ENCODE measurements around the gene CEP350. TPM values are rescaled to one million over a fixed set of nuclear protein-coding genes. Genes with fewer than 3 reads are reported as not detected.

Gene CEP350
- total and polyA plus RNA-seq, 2 of the 13 experiments (the other 11 are each of a cell fraction or from before 2014, with no cell fraction given): 7.6 to 35.9 TPM

DNA sequence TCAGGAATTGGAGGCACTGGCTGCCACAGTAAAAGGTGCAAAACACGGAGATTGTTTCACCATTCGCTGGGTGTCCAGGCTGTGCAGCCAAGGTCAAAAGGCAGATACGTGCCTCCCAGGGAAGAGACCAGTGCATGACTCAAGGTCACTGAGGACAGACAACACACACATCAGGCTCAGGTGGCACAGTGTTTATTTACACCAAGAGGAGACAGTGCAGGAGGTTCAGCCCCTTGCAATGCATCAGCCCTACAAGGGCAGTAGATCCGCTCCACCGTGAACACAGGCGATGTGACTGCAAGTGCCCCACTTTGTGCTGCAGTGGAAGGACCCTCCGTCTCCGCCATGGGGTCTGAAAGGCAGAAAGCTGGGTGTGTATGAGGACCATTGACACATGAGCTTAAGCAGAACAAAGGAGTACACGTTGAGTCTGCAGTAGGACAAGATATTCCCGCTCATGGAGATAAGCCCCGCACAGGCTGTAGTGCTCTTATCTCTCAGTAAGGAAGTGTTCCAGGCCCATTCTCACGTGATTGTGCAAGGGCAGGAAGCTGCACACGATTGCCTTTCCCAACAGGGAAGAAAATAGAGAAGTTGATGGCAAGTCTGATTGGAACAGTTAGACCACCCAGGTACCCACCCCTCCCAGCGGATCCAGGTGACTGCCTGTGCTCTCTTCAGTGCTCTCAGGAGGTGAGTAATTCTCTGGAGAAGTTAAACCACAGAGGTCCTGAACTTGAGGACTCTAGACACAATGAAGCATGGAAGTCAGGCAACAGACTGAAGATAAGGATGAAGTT is 162.6 kb downstream of the CEP350 start (continued):
- TF ChIP-seq TEAD3 (CRISPR knock-in tag; optimal IDR thresholded peaks at IDR 0.05; ENCODE audit: borderline replicate concordance) (peak; percentile 79), ZNF878 (CRISPR knock-in tag; IDR thresholded peaks at IDR 0.05) (peak; percentile 92), ZNF792 (CRISPR knock-in tag; IDR thresholded peaks at IDR 0.05) (peak; percentile 49; the same call in 1 of the 2 replicates), ZMYM3 (CRISPR knock-in tag; IDR thresholded peaks at IDR 0.05) (peak; percentile 95), LCORL (IDR thresholded peaks at IDR 0.05) (no peak), LCORL (CRISPR knock-in tag; IDR thresholded peaks at IDR 0.05) (peak; percentile 89), NCOR1 (IDR thresholded peaks at IDR 0.05; ENCODE audit: borderline replicate concordance, low read length) (no peak; the same call in 1 of the 2 replicates), TARDBP (CRISPR knock-in tag; IDR thresholded peaks at IDR 0.05) (peak; percentile 91; the same call in 1 of the 2 replicates), ELF3 (CRISPR knock-in tag; IDR thresholded peaks at IDR 0.05) (peak; percentile 76), PPARG (CRISPR knock-in tag; conservative IDR thresholded peaks at IDR 0.05) (peak; percentile 57; the same call in 1 of the 2 replicates), FOXP1 (IDR thresholded peaks at IDR 0.05) (0 out of 2 replicates have a peak, but pooled peaks have one; percentile 39), FOXP1 (CRISPR knock-in tag; IDR thresholded peaks at IDR 0.05) (peak; percentile 96), SMAD3 (CRISPR knock-in tag; IDR thresholded peaks at IDR 0.05) (peak; percentile 63; the same call in 1 of the 2 replicates), ZBTB38 (CRISPR knock-in tag; IDR thresholded peaks at IDR 0.05) (peak; percentile 74), TSC22D2 (CRISPR knock-in tag; IDR thresholded peaks at IDR 0.05; ENCODE audit: borderline replicate concordance) (peak; percentile 24; the same call in 1 of the 2 replicates), ZNF788 (CRISPR knock-in tag; IDR thresholded peaks at IDR 0.05; ENCODE audit: borderline replicate concordance) (peak; percentile 85; the same call in 1 of the 2 replicates), MAZ (IDR thresholded peaks at IDR 0.05; ENCODE audit: borderline replicate concordance, low read depth, low read length) (no peak), MAZ (CRISPR knock-in tag; IDR thresholded peaks at IDR 0.05; ENCODE audit: low read depth) (no peak), NFE2L2 (IDR thresholded peaks at IDR 0.05; ENCODE audit: low read length) (no peak), RXRA (CRISPR knock-in tag; IDR thresholded peaks at IDR 0.05) (peak; percentile 92), SP5 (CRISPR knock-in tag; IDR thresholded peaks at IDR 0.05; ENCODE audit: borderline replicate concordance, low read depth) (peak; percentile 51; the same call in 1 of the 2 replicates), THYN1 (CRISPR knock-in tag; IDR thresholded peaks at IDR 0.05; ENCODE audit: borderline replicate concordance, low read depth) (no peak), THAP11 (CRISPR knock-in tag; IDR thresholded peaks at IDR 0.05) (peak; percentile 65), ZNF703 (CRISPR knock-in tag; IDR thresholded peaks at IDR 0.05; ENCODE audit: borderline replicate concordance) (no peak)
- TF ChIP-seq, protein P1, sequence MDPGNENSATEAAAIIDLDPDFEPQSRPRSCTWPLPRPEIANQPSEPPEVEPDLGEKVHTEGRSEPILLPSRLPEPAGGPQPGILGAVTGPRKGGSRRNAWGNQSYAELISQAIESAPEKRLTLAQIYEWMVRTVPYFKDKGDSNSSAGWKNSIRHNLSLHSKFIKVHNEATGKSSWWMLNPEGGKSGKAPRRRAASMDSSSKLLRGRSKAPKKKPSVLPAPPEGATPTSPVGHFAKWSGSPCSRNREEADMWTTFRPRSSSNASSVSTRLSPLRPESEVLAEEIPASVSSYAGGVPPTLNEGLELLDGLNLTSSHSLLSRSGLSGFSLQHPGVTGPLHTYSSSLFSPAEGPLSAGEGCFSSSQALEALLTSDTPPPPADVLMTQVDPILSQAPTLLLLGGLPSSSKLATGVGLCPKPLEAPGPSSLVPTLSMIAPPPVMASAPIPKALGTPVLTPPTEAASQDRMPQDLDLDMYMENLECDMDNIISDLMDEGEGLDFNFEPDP (CRISPR knock-in tag; conservative IDR thresholded peaks at IDR 0.05): no peak
- TF ChIP-seq, protein P2, sequence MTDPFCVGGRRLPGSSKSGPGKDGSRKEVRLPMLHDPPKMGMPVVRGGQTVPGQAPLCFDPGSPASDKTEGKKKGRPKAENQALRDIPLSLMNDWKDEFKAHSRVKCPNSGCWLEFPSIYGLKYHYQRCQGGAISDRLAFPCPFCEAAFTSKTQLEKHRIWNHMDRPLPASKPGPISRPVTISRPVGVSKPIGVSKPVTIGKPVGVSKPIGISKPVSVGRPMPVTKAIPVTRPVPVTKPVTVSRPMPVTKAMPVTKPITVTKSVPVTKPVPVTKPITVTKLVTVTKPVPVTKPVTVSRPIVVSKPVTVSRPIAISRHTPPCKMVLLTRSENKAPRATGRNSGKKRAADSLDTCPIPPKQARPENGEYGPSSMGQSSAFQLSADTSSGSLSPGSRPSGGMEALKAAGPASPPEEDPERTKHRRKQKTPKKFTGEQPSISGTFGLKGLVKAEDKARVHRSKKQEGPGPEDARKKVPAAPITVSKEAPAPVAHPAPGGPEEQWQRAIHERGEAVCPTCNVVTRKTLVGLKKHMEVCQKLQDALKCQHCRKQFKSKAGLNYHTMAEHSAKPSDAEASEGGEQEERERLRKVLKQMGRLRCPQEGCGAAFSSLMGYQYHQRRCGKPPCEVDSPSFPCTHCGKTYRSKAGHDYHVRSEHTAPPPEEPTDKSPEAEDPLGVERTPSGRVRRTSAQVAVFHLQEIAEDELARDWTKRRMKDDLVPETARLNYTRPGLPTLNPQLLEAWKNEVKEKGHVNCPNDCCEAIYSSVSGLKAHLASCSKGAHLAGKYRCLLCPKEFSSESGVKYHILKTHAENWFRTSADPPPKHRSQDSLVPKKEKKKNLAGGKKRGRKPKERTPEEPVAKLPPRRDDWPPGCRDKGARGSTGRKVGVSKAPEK (CRISPR knock-in tag; IDR thresholded peaks at IDR 0.05; ENCODE audit: borderline replicate concordance): peak; percentile 75; the same call in 1 of the 2 replicates
- TF ChIP-seq, protein P3, sequence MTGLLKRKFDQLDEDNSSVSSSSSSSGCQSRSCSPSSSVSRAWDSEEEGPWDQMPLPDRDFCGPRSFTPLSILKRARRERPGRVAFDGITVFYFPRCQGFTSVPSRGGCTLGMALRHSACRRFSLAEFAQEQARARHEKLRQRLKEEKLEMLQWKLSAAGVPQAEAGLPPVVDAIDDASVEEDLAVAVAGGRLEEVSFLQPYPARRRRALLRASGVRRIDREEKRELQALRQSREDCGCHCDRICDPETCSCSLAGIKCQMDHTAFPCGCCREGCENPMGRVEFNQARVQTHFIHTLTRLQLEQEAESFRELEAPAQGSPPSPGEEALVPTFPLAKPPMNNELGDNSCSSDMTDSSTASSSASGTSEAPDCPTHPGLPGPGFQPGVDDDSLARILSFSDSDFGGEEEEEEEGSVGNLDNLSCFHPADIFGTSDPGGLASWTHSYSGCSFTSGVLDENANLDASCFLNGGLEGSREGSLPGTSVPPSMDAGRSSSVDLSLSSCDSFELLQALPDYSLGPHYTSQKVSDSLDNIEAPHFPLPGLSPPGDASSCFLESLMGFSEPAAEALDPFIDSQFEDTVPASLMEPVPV (CRISPR knock-in tag; IDR thresholded peaks at IDR 0.05): peak; percentile 59; the same call in 1 of the 2 replicates
